Calu3 (cell line): ENCODE measurements around the gene LGALS16. TPM values are rescaled to one million over a fixed set of nuclear protein-coding genes. Genes with fewer than 3 reads are reported as not detected.
A peak's percentile ranks its signal among the peaks of the same experiment; 100 is the strongest.
"Not testable (repeated sequence)": the region's sequence is repeated elsewhere in the genome, so short reads cannot be mapped to it uniquely, and the experiment has no call there.

Experiments
- BruUV-seq: library from RNA; stranded (reverse); fragments of 400-500 nt; replicated peaks from 2 replicates; lab custom pipeline; 2021; lab: Mats Ljungman, UMichigan
- CTCF ChIA-PET: fragments of 300-600 bp; sonication (Branson Sonifier 250); formaldehyde crosslinking; loops from one replicate; lab custom pipeline; 2022; ENCODE audit warnings: antibody characterized with exemption; lab: Charles Lee
- DNase-seq: peaks from one replicate; pipeline ENCODE4 v3.0.0; 2022
- H3K27ac Mint-ChIP-seq: one replicate; pipeline ENCODE4 v1.8.0; 2022; ENCODE audit warnings: mixed read lengths; ENCODE audit not compliant: unreplicated experiment
- H3K27me3 Mint-ChIP-seq: one replicate; pipeline ENCODE4 v1.8.0; 2022; ENCODE audit warnings: mixed read lengths; ENCODE audit not compliant: unreplicated experiment
- H3K36me3 Mint-ChIP-seq: one replicate; pipeline ENCODE4 v1.8.0; 2022; ENCODE audit warnings: mild to moderate bottlenecking, moderate library complexity, mixed read lengths; ENCODE audit not compliant: insufficient read depth, unreplicated experiment
- H3K4me1 Mint-ChIP-seq: one replicate; pipeline ENCODE4 v1.8.0; 2022; ENCODE audit warnings: mild to moderate bottlenecking, low read depth, mixed read lengths; ENCODE audit not compliant: unreplicated experiment
- H3K4me3 Mint-ChIP-seq: one replicate; pipeline ENCODE4 v1.8.0; 2022; ENCODE audit warnings: mild to moderate bottlenecking, low read depth, moderate library complexity, mixed read lengths; ENCODE audit not compliant: unreplicated experiment
- H3K9me3 Mint-ChIP-seq: one replicate; pipeline ENCODE4 v1.8.0; 2022; ENCODE audit warnings: low read depth, mixed read lengths; ENCODE audit not compliant: unreplicated experiment
- CTCF ChIP-seq: fragments of 200-600 bp; IDR thresholded peaks from one replicate; pipeline ENCODE4 v1.8.0; 2022; ENCODE audit warnings: antibody characterized with exemption; ENCODE audit not compliant: unreplicated experiment
- intact Hi-C: fragments of 100-400 bp; cut with micrococcal nuclease; formaldehyde crosslinking; loops from one replicate; pipeline ENCODE4 v1.10.0; 2022; ENCODE audit not compliant: unreplicated experiment
- total RNA-seq: library from RNA; stranded (reverse); gene quantifications from 2 replicates; pipeline ENCODE4 v1.2.3, GENCODE V29; 2022

LGALS16 gene
- total RNA-seq, 1 experiment from 2014 or later = not detected

GRCh38 chr19:39670998-39671397, 15.3 kb downstream of the LGALS16 start:
- Mint-ChIP-seq H3K4me1 (peaks cover 8% of the 10 kb centered on the region), H3K27me3 (peaks cover 61% of the 10 kb centered on the region), H3K27ac (no peak overlapping the region), H3K9me3 (no peaks in the 10 kb centered on the region), H3K4me3 (no peak overlapping the region), H3K36me3 (no peaks in the 10 kb centered on the region)
- intact Hi-C loops = loop anchor here (10.0 kb wide), 1 partner anchor 226 kb away; the partner anchor contains the start of gene SUPT5H
- no peak for TF ChIP-seq CTCF
- BruUV-seq = no TSS peak
- no peak for DNase-seq
- CTCF ChIA-PET = interaction anchor here (1.4 kb wide), 1 partner anchor 113 kb away, joined by 3 read pairs; no protein-coding TSS in a partner anchor

GRCh38 chr19:39671739-39672363, 16.1 kb downstream of the LGALS16 start:
- BruUV-seq = no TSS peak
- Mint-ChIP-seq H3K4me1 (peaks cover 8% of the 10 kb centered on the region), H3K4me3 (no peak overlapping the region), H3K36me3 (no peaks in the 10 kb centered on the region), H3K27me3 (peaks cover 53% of the 10 kb centered on the region), H3K27ac (no peak overlapping the region), H3K9me3 (no peaks in the 10 kb centered on the region)
- TF ChIP-seq CTCF = peak; percentile 62
- DNase-seq = peak; percentile 71
- intact Hi-C loops = loop anchor here (1.0 to 10.0 kb wide), 2 partner anchors 121 to 227 kb away; partner anchors contain the start of gene SUPT5H
- CTCF ChIA-PET = interaction anchor here (0.7 to 2.4 kb wide), 3 partner anchors 114 to 198 kb away, joined by 3 to 24 read pairs (median 3); no protein-coding TSS in a partner anchor

GRCh38 chr19:39672473-39672872, 16.8 kb downstream of the LGALS16 start:
- intact Hi-C loops = loop anchor here (1.0 to 10.0 kb wide), 2 partner anchors 121 to 228 kb away; partner anchors contain the start of gene SUPT5H
- peaks cover 46% of the 10 kb centered on the region for H3K27me3 Mint-ChIP-seq
- no peak overlapping the region for H3K27ac Mint-ChIP-seq
- H3K4me1 Mint-ChIP-seq = peaks cover 8% of the 10 kb centered on the region
- no peak for DNase-seq
- H3K36me3 Mint-ChIP-seq = no peaks in the 10 kb centered on the region
- BruUV-seq = no TSS peak
- TF ChIP-seq CTCF = no peak
- CTCF ChIA-PET = interaction anchor here (1.4 to 2.4 kb wide), 2 partner anchors 115 to 121 kb away, joined by 3 to 24 read pairs; no protein-coding TSS in a partner anchor
- H3K9me3 Mint-ChIP-seq = no peaks in the 10 kb centered on the region
- H3K4me3 Mint-ChIP-seq = no peak overlapping the region

GRCh38 chr19:39673862-39674261, 18.1 kb downstream of the LGALS16 start:
- CTCF ChIA-PET = interaction anchor here (0.6 to 0.8 kb wide), 3 partner anchors 11 to 122 kb away, joined by 3 to 5 read pairs (median 3); no protein-coding TSS in a partner anchor
- H3K36me3 Mint-ChIP-seq, H3K9me3 Mint-ChIP-seq, H3K4me3 Mint-ChIP-seq, H3K27ac Mint-ChIP-seq, DNase-seq, BruUV-seq: not testable (repeated sequence)
- intact Hi-C loops = loop anchor here (10.0 kb wide), 1 partner anchor 229 kb away; the partner anchor contains the start of gene SUPT5H
- H3K4me1 Mint-ChIP-seq = peaks cover 20% of the 10 kb centered on the region
- peaks cover 42% of the 10 kb centered on the region for H3K27me3 Mint-ChIP-seq
